A673 (cell line): ENCODE results near the gene TMEM14C. TPM values are rescaled to one million over a fixed set of nuclear protein-coding genes. Genes with fewer than 3 reads are reported as not detected.

Source experiments
- BruUV-seq: library from RNA; stranded (reverse); fragments of 400-500 nt; replicated peaks from 2 replicates; lab custom pipeline; 2021; lab: Mats Ljungman, UMichigan
- CTCF ChIA-PET: fragments of 300-600 bp; sonication (Branson Sonifier 250); formaldehyde crosslinking; loops from one replicate; lab custom pipeline; 2022; ENCODE audit warnings: antibody characterized with exemption; lab: Charles Lee
- POLR2A ChIA-PET: fragments of 300-600 bp; sonication (Branson Sonifier 250); formaldehyde crosslinking; loops from one replicate; lab custom pipeline; 2022; ENCODE audit warnings: antibody characterized with exemption; ENCODE audit not compliant: low non-redundant PET; lab: Charles Lee
- DNase-seq: peaks from one replicate; pipeline ENCODE4 v3.0.0-alpha.2; 2015; ENCODE audit warnings: low spot score
- H3K27ac ChIP-seq: fragments of 200-600 bp; sonication (generic); 2 replicates; pipeline ENCODE4 v1.5.1; 2016; ENCODE audit warnings: mixed run types, low read depth, mild to moderate bottlenecking, mixed read lengths, antibody characterized with exemption, low read length; ENCODE audit not compliant: poor library complexity, severe bottlenecking
- H3K27me3 ChIP-seq: fragments of 200-600 bp; sonication (generic); replicated peaks from 2 replicates; pipeline ENCODE4 v1.6.1; 2017; ENCODE audit warnings: mixed run types, low read depth, mild to moderate bottlenecking, mixed read lengths, antibody characterized with exemption, low read length; ENCODE audit not compliant: insufficient read depth, poor library complexity
- H3K36me3 ChIP-seq: fragments of 200-600 bp; sonication (generic); 2 replicates; pipeline ENCODE4 v1.6.1; 2016; ENCODE audit warnings: mixed run types, mild to moderate bottlenecking, mixed read lengths, antibody characterized with exemption, low read length; ENCODE audit not compliant: insufficient read depth, poor library complexity, severe bottlenecking
- H3K4me1 ChIP-seq: fragments of 200-600 bp; sonication (generic); 2 replicates; pipeline ENCODE4 v1.6.1; 2017; ENCODE audit warnings: mixed run types, mild to moderate bottlenecking, mixed read lengths, antibody characterized with exemption, low read length; ENCODE audit not compliant: insufficient read depth, poor library complexity, severe bottlenecking
- H3K4me3 ChIP-seq: fragments of 200-600 bp; sonication (generic); 2 replicates; pipeline ENCODE4 v1.5.1; 2016; ENCODE audit warnings: low read depth, mixed run types, mild to moderate bottlenecking, mixed read lengths, low read length; ENCODE audit not compliant: poor library complexity, severe bottlenecking
- H3K9me3 ChIP-seq: fragments of 200-600 bp; sonication (generic); 2 replicates; pipeline ENCODE4 v1.6.1; 2016; ENCODE audit warnings: mixed run types, low read depth, mild to moderate bottlenecking, mixed read lengths, antibody characterized with exemption, low read length; ENCODE audit not compliant: poor library complexity, severe bottlenecking
- EZH2 ChIP-seq: fragments of 200-600 bp; sonication (generic); IDR thresholded peaks from 2 replicates; pipeline ENCODE4 v1.6.1; 2017; ENCODE audit warnings: borderline replicate concordance, low read depth, mild to moderate bottlenecking, mixed read lengths, antibody characterized with exemption, low read length; ENCODE audit not compliant: poor library complexity, severe bottlenecking
- intact Hi-C: fragments of 100-400 bp; cut with micrococcal nuclease; formaldehyde crosslinking; loops from one replicate; pipeline ENCODE4 v1.10.0; 2022; ENCODE audit not compliant: unreplicated experiment
- total RNA-seq: library from RNA; stranded (reverse); gene quantifications from 2 replicates; pipeline ENCODE4 v1.2.3, GENCODE V29; 2021
- TF ChIP-seq, protein P1 (sequence below): fragments of 300-800, 200-600 bp; sonication (generic); conservative IDR thresholded peaks from 2 replicates; pipeline ENCODE4 v1.5.1; 2017; ENCODE audit warnings: low read depth, mild to moderate bottlenecking, antibody characterized with exemption, low read length, moderate library complexity, mixed read lengths

The TMEM14C gene
- total RNA-seq, 1 experiment from 2014 or later = 68.3 TPM

DNA sequence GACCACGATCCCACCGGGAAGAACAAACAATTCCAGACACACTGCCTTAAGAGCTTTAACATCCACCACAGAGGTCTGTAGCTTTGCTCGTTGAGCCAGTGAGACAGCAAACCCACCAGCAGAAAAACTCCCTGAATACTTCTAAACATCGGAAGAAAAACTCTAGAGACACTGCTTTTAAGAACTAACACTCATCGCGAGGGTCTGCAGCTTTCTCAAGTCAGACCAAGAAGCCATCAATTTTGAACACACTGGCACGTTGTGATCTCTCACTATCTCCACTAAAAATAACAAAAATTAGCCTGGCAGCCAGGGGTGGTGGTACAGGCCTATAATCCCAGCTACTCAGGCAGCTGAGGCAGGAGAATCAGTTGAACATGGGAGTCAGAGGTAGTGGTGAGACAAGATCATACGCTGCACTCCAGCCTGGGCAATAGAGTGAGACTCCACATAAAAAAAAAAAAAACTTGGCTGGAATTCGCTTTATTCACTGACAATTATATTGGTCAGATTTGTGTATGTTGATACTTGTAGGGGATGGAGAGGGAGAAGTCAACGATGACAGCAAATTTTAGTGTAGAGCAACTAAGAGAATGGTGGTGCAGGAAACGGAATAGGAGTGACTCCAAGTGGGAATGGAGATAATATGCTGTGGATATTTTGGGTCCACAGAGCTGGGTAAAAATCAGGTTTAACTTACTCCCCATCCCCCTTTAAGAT is 860 bp upstream of the TMEM14C start:
- CTCF ChIA-PET = interaction anchor here (1.2 kb wide), 1 partner anchor 244 kb away, joined by 5 read pairs; no protein-coding TSS in a partner anchor
- POLR2A ChIA-PET = interaction anchor here (0.8 kb wide), 1 partner anchor 30 kb away, joined by 4 read pairs; no protein-coding TSS in a partner anchor
- peaks cover 4% of the 10 kb centered on the region for H3K9me3 ChIP-seq
- intact Hi-C loops = loop anchor here (2.0 kb wide), 1 partner anchor 25 kb away; the partner anchor contains the start of gene TMEM14B
- TF ChIP-seq EZH2 = no peak
- TF ChIP-seq, protein P1, sequence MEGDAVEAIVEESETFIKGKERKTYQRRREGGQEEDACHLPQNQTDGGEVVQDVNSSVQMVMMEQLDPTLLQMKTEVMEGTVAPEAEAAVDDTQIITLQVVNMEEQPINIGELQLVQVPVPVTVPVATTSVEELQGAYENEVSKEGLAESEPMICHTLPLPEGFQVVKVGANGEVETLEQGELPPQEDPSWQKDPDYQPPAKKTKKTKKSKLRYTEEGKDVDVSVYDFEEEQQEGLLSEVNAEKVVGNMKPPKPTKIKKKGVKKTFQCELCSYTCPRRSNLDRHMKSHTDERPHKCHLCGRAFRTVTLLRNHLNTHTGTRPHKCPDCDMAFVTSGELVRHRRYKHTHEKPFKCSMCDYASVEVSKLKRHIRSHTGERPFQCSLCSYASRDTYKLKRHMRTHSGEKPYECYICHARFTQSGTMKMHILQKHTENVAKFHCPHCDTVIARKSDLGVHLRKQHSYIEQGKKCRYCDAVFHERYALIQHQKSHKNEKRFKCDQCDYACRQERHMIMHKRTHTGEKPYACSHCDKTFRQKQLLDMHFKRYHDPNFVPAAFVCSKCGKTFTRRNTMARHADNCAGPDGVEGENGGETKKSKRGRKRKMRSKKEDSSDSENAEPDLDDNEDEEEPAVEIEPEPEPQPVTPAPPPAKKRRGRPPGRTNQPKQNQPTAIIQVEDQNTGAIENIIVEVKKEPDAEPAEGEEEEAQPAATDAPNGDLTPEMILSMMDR = no peak
- H3K4me3 ChIP-seq = peak overlapping the region; percentile 70
- H3K36me3 ChIP-seq = no peaks in the 10 kb centered on the region
- H3K27me3 ChIP-seq = no peaks in the 10 kb centered on the region
- peak overlapping the region; percentile 85 for H3K27ac ChIP-seq
- BruUV-seq = TSS peak; percentile 68
- peaks cover 15% of the 10 kb centered on the region for H3K4me1 ChIP-seq
- no peak for DNase-seq

- H3K4me1 ChIP-seq = peaks cover 15% of the 10 kb centered on the region
- ChIA-PET POLR2A (interaction anchor here (0.8 kb wide), 1 partner anchor 31 kb away, joined by 4 read pairs; no protein-coding TSS in a partner anchor), CTCF (interaction anchor here (1.2 kb wide), 1 partner anchor 244 kb away, joined by 5 read pairs; no protein-coding TSS in a partner anchor)
- H3K27me3 ChIP-seq = no peaks in the 10 kb centered on the region
- no TSS peak for BruUV-seq
- peaks cover 4% of the 10 kb centered on the region for H3K9me3 ChIP-seq
- TF ChIP-seq, protein P1 = no peak
- TF ChIP-seq EZH2 = no peak
- H3K27ac ChIP-seq = peak overlapping the region; percentile 85
- peak overlapping the region; percentile 70 for H3K4me3 ChIP-seq
- H3K36me3 ChIP-seq = no peaks in the 10 kb centered on the region
- no peak for DNase-seq
- intact Hi-C loops = loop anchor here (2.0 kb wide), 1 partner anchor 24 kb away; the partner anchor contains the start of gene TMEM14B
These were observed 375 bp upstream of the TMEM14C start for GRCh38 chr6:10722570-10722819.

- TF ChIP-seq, protein P1 = no peak
- TF ChIP-seq EZH2 = no peak
- no peak for DNase-seq
- ChIA-PET CTCF (no interaction called here), POLR2A (interaction anchor here (0.6 kb wide), 1 partner anchor 29 kb away, joined by 8 read pairs; the partner anchor contains the start of gene PAK1IP1)
- peaks cover under 1% of the 10 kb centered on the region for H3K36me3 ChIP-seq
- no peaks in the 10 kb centered on the region for H3K27me3 ChIP-seq
- no TSS peak for BruUV-seq
- peak overlapping the region; percentile 85 for H3K27ac ChIP-seq
- intact Hi-C loops = loop anchor here (2.0 kb wide), 1 partner anchor 23 kb away; the partner anchor contains the start of gene TMEM14B
- peak overlapping the region; percentile 70 for H3K4me3 ChIP-seq
- peaks cover 15% of the 10 kb centered on the region for H3K4me1 ChIP-seq
- no peaks in the 10 kb centered on the region for H3K9me3 ChIP-seq
These were observed 654 bp downstream of the TMEM14C start for GRCh38 chr6:10723567-10723881.
